ENCODE data around the gene ARHGAP24.

Gene ARHGAP24

DNA sequence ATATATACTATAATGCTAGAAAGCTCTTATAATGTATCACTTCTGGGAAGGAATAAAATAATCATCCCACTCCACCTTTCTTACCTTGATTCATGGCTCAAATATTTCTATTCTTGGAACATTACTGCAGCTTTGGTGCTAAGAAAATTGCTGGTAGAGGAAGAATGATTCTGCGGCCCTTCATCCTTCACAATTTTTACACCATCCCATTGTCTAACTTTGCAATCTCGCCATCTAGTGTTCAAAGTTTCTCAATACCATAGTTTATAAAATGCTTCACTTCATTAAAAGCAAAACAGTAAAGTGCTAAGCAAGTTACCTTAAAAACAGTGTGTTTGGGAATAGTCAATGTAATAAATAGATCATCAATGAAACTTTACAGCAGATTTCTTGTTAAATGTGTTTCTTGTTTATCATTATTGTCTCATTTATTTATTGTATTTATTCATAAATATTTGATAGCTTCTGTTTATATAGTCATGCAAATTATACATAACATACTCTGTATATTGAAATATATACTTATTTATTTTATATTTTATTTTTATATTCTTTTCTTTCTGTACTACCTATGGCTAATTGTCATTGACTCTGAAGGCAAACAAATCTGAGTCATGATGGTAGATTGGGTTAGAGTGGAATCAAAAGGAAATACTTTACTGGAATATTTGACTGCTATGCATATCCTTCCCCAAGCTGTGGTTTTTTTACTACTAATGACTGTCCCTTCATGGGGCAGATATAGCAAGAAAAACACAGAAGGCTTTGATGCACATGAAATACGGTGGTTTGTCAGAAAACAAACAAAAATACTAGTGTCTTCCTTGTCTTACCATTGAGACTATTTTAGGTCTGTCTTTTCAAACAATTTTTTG, 494.2 kb downstream of the ARHGAP24 start:
- Histone ChIP-seq H3K4me1 (ENCODE audit: control insufficient read depth, insufficient read depth, low read length, unreplicated experiment) (peaks cover 51% of the 10 kb centered on the region), H3K27ac (ENCODE audit: low read depth, low read length) (peak overlapping the region; percentile 71), H3K27me3 (ENCODE audit: insufficient read depth, low read length) (no peaks in the 10 kb centered on the region), H3K4me3 (ENCODE audit: low read depth, low read length) (no peak overlapping the region), H2AFZ (ENCODE audit: low read length, unreplicated experiment) (no peak overlapping the region), H3K36me3 (ENCODE audit: insufficient read depth, low read length) (peaks cover 2% of the 10 kb centered on the region; the same call in 1 of the 2 replicates), H3K79me2 (ENCODE audit: control insufficient read depth, insufficient read depth, low read length, unreplicated experiment) (peaks cover 28% of the 10 kb centered on the region)

GRCh38 chr4:85970535-85970934, 495.6 kb downstream of the ARHGAP24 start:
- H3K4me1 ChIP-seq (ENCODE audit: control insufficient read depth, insufficient read depth, low read length, unreplicated experiment): peaks cover 51% of the 10 kb centered on the region
- peak overlapping the region; percentile 57; the same call in 1 of the 2 replicates for H3K27ac ChIP-seq (ENCODE audit: low read depth, low read length)
- no peaks in the 10 kb centered on the region for H3K27me3 ChIP-seq (ENCODE audit: insufficient read depth, low read length)
- no peak overlapping the region for H2AFZ ChIP-seq (ENCODE audit: low read length, unreplicated experiment)
- H3K79me2 ChIP-seq (ENCODE audit: control insufficient read depth, insufficient read depth, low read length, unreplicated experiment): peaks cover 28% of the 10 kb centered on the region
- peaks cover 9% of the 10 kb centered on the region for H3K36me3 ChIP-seq (ENCODE audit: insufficient read depth, low read length)
- peak overlapping the region; percentile 14; the same call in 1 of the 2 replicates for H3K4me3 ChIP-seq (ENCODE audit: low read depth, low read length)

DNA sequence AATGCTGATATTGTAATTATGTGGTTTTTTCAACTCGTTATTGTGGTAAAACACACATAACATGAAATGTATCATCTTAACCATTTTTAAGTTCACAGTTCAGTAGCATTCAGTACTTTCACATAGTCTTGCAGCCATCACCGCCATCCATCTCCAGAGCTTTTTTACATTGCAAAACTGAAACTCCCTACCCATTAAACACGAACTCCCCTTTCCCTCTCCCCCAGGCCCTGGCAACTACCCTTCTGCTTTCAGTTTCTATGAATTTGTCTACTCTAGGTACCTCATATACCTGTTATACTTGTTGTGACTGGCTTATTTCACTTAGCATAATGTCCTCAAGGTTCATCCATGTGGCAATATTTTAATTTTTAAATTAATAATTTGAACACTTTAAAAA, 504.3 kb downstream of the ARHGAP24 start:
- no peaks in the 10 kb centered on the region for H3K79me2 ChIP-seq (ENCODE audit: control insufficient read depth, insufficient read depth, low read length, unreplicated experiment)
- H3K27ac ChIP-seq (ENCODE audit: low read depth, low read length): no peak overlapping the region
- peaks cover 13% of the 10 kb centered on the region for H3K36me3 ChIP-seq (ENCODE audit: insufficient read depth, low read length)
- H3K4me1 ChIP-seq (ENCODE audit: control insufficient read depth, insufficient read depth, low read length, unreplicated experiment): no peaks in the 10 kb centered on the region
- H3K4me3 ChIP-seq (ENCODE audit: low read depth, low read length): no peak overlapping the region
- H2AFZ ChIP-seq (ENCODE audit: low read length, unreplicated experiment): no peak overlapping the region
- H3K27me3 ChIP-seq (ENCODE audit: insufficient read depth, low read length): no peaks in the 10 kb centered on the region

DNA sequence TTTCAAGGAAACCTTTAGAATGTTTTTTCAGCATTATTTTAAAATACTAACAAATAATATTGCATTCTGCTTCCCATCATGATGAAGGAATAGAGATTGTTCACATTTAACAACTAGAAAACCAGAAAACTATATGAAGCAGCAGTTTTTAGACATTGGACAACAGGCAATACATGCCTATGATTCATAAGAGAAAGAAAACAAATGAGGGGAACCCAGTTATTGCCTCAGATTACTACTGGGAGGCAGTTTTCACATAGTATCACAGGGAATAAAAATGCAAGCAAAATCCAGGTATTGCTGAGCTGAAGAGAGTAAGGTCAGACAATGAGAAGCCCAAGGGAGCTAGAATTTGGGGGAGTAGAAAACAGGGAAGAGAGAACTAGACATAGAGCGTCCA, 511.3 kb downstream of the ARHGAP24 start:
- 0 out of 2 replicates have a peak, but pooled peaks cover 4% of the 10 kb centered on the region for H3K36me3 ChIP-seq (ENCODE audit: insufficient read depth, low read length)
- no peaks in the 10 kb centered on the region for H3K79me2 ChIP-seq (ENCODE audit: control insufficient read depth, insufficient read depth, low read length, unreplicated experiment)
- H3K27me3 ChIP-seq (ENCODE audit: insufficient read depth, low read length): no peaks in the 10 kb centered on the region
- peaks cover 6% of the 10 kb centered on the region for H3K4me1 ChIP-seq (ENCODE audit: control insufficient read depth, insufficient read depth, low read length, unreplicated experiment)
- H3K27ac ChIP-seq (ENCODE audit: low read depth, low read length): no peak overlapping the region
- no peak overlapping the region for H3K4me3 ChIP-seq (ENCODE audit: low read depth, low read length)
- no peak overlapping the region for H2AFZ ChIP-seq (ENCODE audit: low read length, unreplicated experiment)

- H3K36me3 ChIP-seq (ENCODE audit: insufficient read depth, low read length): peaks cover 22% of the 10 kb centered on the region
- no peaks in the 10 kb centered on the region for H3K79me2 ChIP-seq (ENCODE audit: control insufficient read depth, insufficient read depth, low read length, unreplicated experiment)
- H3K4me3 ChIP-seq (ENCODE audit: low read depth, low read length): no peak overlapping the region
- H3K27me3 ChIP-seq (ENCODE audit: insufficient read depth, low read length): no peaks in the 10 kb centered on the region
- H3K4me1 ChIP-seq (ENCODE audit: control insufficient read depth, insufficient read depth, low read length, unreplicated experiment): no peaks in the 10 kb centered on the region
- H3K27ac ChIP-seq (ENCODE audit: low read depth, low read length): no peak overlapping the region
- H2AFZ ChIP-seq (ENCODE audit: low read length, unreplicated experiment): no peak overlapping the region
Observed at GRCh38 chr4:85993641-85994040, 518.7 kb downstream of the ARHGAP24 start.

DNA sequence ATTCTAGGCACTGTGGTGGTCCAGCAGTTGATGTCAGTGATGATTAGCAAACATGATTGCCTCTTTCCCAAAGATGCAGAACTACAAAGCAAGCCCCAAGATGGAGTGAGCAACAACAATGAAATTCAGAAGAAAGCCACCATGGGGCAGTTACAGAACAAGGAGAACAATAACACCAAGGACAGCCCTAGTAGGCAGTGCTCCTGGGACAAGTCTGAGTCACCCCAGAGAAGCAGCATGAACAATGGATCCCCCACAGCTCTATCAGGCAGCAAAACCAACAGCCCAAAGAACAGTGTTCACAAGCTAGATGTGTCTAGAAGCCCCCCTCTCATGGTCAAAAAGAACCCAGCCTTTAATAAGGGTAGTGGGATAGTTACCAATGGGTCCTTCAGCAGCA, 519.6 kb downstream of the ARHGAP24 start:
- Histone ChIP-seq H3K4me3 (ENCODE audit: low read depth, low read length) (no peak overlapping the region), H3K27ac (ENCODE audit: low read depth, low read length) (no peak overlapping the region), H3K27me3 (ENCODE audit: insufficient read depth, low read length) (no peaks in the 10 kb centered on the region), H3K36me3 (ENCODE audit: insufficient read depth, low read length) (peaks cover 22% of the 10 kb centered on the region), H3K79me2 (ENCODE audit: control insufficient read depth, insufficient read depth, low read length, unreplicated experiment) (no peaks in the 10 kb centered on the region), H2AFZ (ENCODE audit: low read length, unreplicated experiment) (no peak overlapping the region), H3K4me1 (ENCODE audit: control insufficient read depth, insufficient read depth, low read length, unreplicated experiment) (no peaks in the 10 kb centered on the region)

DNA sequence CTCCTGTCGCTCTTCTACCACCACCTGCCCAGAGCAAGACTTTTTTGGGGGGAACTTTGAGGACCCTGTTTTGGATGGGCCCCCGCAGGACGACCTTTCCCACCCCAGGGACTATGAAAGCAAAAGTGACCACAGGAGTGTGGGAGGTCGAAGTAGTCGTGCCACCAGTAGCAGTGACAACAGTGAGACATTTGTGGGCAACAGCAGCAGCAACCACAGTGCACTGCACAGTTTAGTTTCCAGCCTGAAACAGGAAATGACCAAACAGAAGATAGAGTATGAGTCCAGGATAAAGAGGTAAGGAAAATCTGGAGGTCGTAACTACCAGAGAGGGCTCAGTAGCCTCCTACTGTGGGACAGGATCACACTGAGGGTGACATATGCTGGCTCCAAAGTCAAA, 520.4 kb downstream of the ARHGAP24 start:
- H3K79me2 ChIP-seq (ENCODE audit: control insufficient read depth, insufficient read depth, low read length, unreplicated experiment): no peaks in the 10 kb centered on the region
- peaks cover 22% of the 10 kb centered on the region for H3K36me3 ChIP-seq (ENCODE audit: insufficient read depth, low read length)
- H3K27ac ChIP-seq (ENCODE audit: low read depth, low read length): no peak overlapping the region
- H3K4me3 ChIP-seq (ENCODE audit: low read depth, low read length): no peak overlapping the region
- no peaks in the 10 kb centered on the region for H3K27me3 ChIP-seq (ENCODE audit: insufficient read depth, low read length)
- H3K4me1 ChIP-seq (ENCODE audit: control insufficient read depth, insufficient read depth, low read length, unreplicated experiment): no peaks in the 10 kb centered on the region
- no peak overlapping the region for H2AFZ ChIP-seq (ENCODE audit: low read length, unreplicated experiment)

DNA sequence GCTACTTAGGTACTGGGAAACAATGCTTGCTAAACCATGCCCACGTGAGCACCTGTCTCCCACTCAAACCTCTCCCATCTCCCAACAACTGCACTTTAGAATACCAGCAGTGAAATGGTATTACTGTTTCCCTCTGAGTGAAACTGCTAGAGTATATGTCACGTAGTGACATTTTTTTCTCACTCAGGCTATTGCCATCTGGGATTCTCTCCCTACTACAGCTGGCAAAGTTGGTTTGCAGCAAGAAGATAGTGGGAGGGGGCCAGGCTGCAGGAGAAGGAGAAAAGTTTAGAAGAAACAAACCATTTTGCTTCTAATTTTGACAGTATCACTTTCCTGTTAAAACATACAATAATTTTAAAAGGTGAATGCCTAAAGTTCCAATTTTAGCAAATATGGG, 526.6 kb downstream of the ARHGAP24 start:
- Histone ChIP-seq H3K27me3 (ENCODE audit: insufficient read depth, low read length) (no peaks in the 10 kb centered on the region), H3K36me3 (ENCODE audit: insufficient read depth, low read length) (0 out of 2 replicates have a peak, but pooled peaks cover 8% of the 10 kb centered on the region), H3K4me1 (ENCODE audit: control insufficient read depth, insufficient read depth, low read length, unreplicated experiment) (no peaks in the 10 kb centered on the region), H2AFZ (ENCODE audit: low read length, unreplicated experiment) (no peak overlapping the region), H3K4me3 (ENCODE audit: low read depth, low read length) (no peak overlapping the region), H3K27ac (ENCODE audit: low read depth, low read length) (no peak overlapping the region), H3K79me2 (ENCODE audit: control insufficient read depth, insufficient read depth, low read length, unreplicated experiment) (no peaks in the 10 kb centered on the region)

GRCh38 chr4:86004030-86004429, 529.1 kb downstream of the ARHGAP24 start:
- no peak overlapping the region for H2AFZ ChIP-seq (ENCODE audit: low read length, unreplicated experiment)
- H3K79me2 ChIP-seq (ENCODE audit: control insufficient read depth, insufficient read depth, low read length, unreplicated experiment): no peaks in the 10 kb centered on the region
- H3K27me3 ChIP-seq (ENCODE audit: insufficient read depth, low read length): no peaks in the 10 kb centered on the region
- H3K4me3 ChIP-seq (ENCODE audit: low read depth, low read length): no peak overlapping the region
- H3K36me3 ChIP-seq (ENCODE audit: insufficient read depth, low read length): 0 out of 2 replicates have a peak, but pooled peaks cover 8% of the 10 kb centered on the region
- no peak overlapping the region for H3K27ac ChIP-seq (ENCODE audit: low read depth, low read length)
- no peaks in the 10 kb centered on the region for H3K4me1 ChIP-seq (ENCODE audit: control insufficient read depth, insufficient read depth, low read length, unreplicated experiment)

DNA sequence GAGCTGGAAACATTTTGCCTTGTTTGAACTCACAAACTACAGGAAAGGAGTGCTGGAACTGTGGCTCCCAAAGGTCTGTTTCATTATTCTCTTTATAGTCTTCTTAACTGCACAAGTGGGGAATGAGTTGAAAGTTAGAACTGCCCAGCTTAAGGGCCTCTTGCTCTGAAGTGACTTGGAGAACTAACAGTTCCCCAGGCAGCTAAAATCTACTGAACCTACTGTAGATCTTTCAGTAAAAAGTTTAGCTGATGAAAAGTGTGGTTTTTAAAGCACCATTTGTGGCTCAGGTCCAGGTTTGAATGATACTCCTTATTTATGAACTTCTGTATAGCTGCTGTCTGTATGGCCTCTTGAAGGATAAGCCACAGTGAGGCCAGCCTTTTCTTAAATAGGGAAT, 531.1 kb downstream of the ARHGAP24 start:
- H3K27ac ChIP-seq (ENCODE audit: low read depth, low read length): no peak overlapping the region
- H2AFZ ChIP-seq (ENCODE audit: low read length, unreplicated experiment): no peak overlapping the region
- H3K79me2 ChIP-seq (ENCODE audit: control insufficient read depth, insufficient read depth, low read length, unreplicated experiment): no peaks in the 10 kb centered on the region
- H3K4me3 ChIP-seq (ENCODE audit: low read depth, low read length): no peak overlapping the region
- H3K27me3 ChIP-seq (ENCODE audit: insufficient read depth, low read length): no peaks in the 10 kb centered on the region
- H3K4me1 ChIP-seq (ENCODE audit: control insufficient read depth, insufficient read depth, low read length, unreplicated experiment): peaks cover 6% of the 10 kb centered on the region
- H3K36me3 ChIP-seq (ENCODE audit: insufficient read depth, low read length): 0 out of 2 replicates have a peak, but pooled peaks cover 8% of the 10 kb centered on the region

DNA sequence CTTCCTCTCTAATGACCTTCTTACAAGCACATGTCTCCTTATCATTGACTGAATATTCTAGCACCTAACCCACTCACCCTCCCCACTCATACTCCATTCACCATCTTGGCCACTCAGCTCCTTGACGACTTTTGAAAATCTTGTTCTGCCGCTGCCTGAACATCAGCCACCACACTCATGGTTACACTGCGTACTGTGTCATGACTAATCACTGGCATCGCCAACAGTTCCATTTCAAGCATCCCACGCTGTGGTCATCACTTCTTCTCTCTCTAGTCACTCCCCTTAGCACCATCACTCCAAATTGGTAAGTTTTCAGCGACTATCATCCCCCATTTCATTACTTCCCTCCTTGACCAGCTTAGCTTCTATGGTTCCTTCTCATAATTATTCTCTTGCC, 532.1 kb downstream of the ARHGAP24 start:
- no peak overlapping the region for H2AFZ ChIP-seq (ENCODE audit: low read length, unreplicated experiment)
- no peaks in the 10 kb centered on the region for H3K27me3 ChIP-seq (ENCODE audit: insufficient read depth, low read length)
- no peaks in the 10 kb centered on the region for H3K79me2 ChIP-seq (ENCODE audit: control insufficient read depth, insufficient read depth, low read length, unreplicated experiment)
- 0 out of 2 replicates have a peak, but pooled peaks cover 8% of the 10 kb centered on the region for H3K36me3 ChIP-seq (ENCODE audit: insufficient read depth, low read length)
- H3K27ac ChIP-seq (ENCODE audit: low read depth, low read length): no peak overlapping the region
- H3K4me3 ChIP-seq (ENCODE audit: low read depth, low read length): no peak overlapping the region
- peaks cover 16% of the 10 kb centered on the region for H3K4me1 ChIP-seq (ENCODE audit: control insufficient read depth, insufficient read depth, low read length, unreplicated experiment)

Data from ACC112 (cell line).